GM12891 (cell line): ENCODE results near the gene TMEM87B.
A peak's percentile ranks its signal among the peaks of the same experiment; 100 is the strongest.

Experiments
- DNase-seq: peaks from one replicate; pipeline ENCODE4 v3.0.0; 2011; ENCODE audit warnings: low spot score; ENCODE audit not compliant: insufficient read length
- FAIRE-seq: peaks from 2 replicates; lab custom pipeline; 2011; peaks lifted over from hg19 to GRCh38; lab: Jason Lieb, UNC
- PAX5 ChIP-seq: IDR thresholded peaks from 2 replicates; pipeline ENCODE4 v1.6.1; 2011; ENCODE audit warnings: low read length, moderate library complexity, mild to moderate bottlenecking; ENCODE audit not compliant: insufficient read depth, severe bottlenecking
- POLR2A ChIP-seq: IDR thresholded peaks from 2 replicates; pipeline ENCODE4 v1.6.1; 2011; ENCODE audit warnings: low read depth, low read length, control low read depth
- POLR2AphosphoS5 ChIP-seq: IDR thresholded peaks from 2 replicates; pipeline ENCODE4 v1.6.1; 2011; ENCODE audit warnings: low read depth, low read length, control low read depth
- POU2F2 ChIP-seq: IDR thresholded peaks from 2 replicates; pipeline ENCODE4 v1.6.1; 2011; ENCODE audit warnings: low read depth, mild to moderate bottlenecking, control low read depth, low read length, moderate library complexity
- SPI1 ChIP-seq: IDR thresholded peaks from 2 replicates; pipeline ENCODE4 v1.6.1; 2011; ENCODE audit warnings: low read depth, low read length, control low read depth
- TAF1 ChIP-seq: IDR thresholded peaks from 2 replicates; pipeline ENCODE4 v1.6.1; 2011; ENCODE audit warnings: low read depth, low read length, control low read depth

The TMEM87B gene

GRCh38 chr2:112085375-112085730 is 30.3 kb downstream of the TMEM87B start:
- FAIRE-seq = no peak
- TF ChIP-seq POLR2A = no peak
- no peak for TF ChIP-seq PAX5
- TF ChIP-seq TAF1 = no peak
- no peak for TF ChIP-seq POU2F2
- no peak for TF ChIP-seq POLR2AphosphoS5
- no peak for TF ChIP-seq SPI1
- no peak for DNase-seq

GRCh38 chr2:112085916-112086669 is 31.0 kb downstream of the TMEM87B start:
- TF ChIP-seq PAX5 = no peak
- no peak for TF ChIP-seq TAF1
- no peak for TF ChIP-seq SPI1
- no peak for TF ChIP-seq POLR2AphosphoS5
- no peak for TF ChIP-seq POU2F2
- no peak for TF ChIP-seq POLR2A
- no peak for DNase-seq
- no peak for FAIRE-seq

- peak; percentile 8 for DNase-seq
- FAIRE-seq = peak; percentile 66
- TF ChIP-seq TAF1 (no peak), POLR2AphosphoS5 (no peak), PAX5 (no peak), SPI1 (peak; percentile 62), POU2F2 (peak; percentile 60; the same call in 1 of the 2 replicates), POLR2A (no peak)
Measured at GRCh38 chr2:112087346-112088020, 32.4 kb downstream of the TMEM87B start.

GRCh38 chr2:112089375-112089774 is 34.3 kb downstream of the TMEM87B start:
- DNase-seq = no peak
- no peak for FAIRE-seq
- no peak for TF ChIP-seq POLR2AphosphoS5
- TF ChIP-seq SPI1 = no peak

GRCh38 chr2:112092286-112093041 is 37.4 kb downstream of the TMEM87B start:
- DNase-seq (no peak), FAIRE-seq (no peak)
- no peak for TF ChIP-seq POLR2AphosphoS5
- no peak for TF ChIP-seq SPI1
- no peak for TF ChIP-seq TAF1
- no peak for TF ChIP-seq PAX5
- TF ChIP-seq POLR2A = no peak
- no peak for TF ChIP-seq POU2F2

- DNase-seq (no peak), FAIRE-seq (no peak)
- TF ChIP-seq POLR2AphosphoS5 (no peak), SPI1 (no peak), POLR2A (no peak), TAF1 (no peak), POU2F2 (no peak)
Measured at GRCh38 chr2:112093216-112093615, 38.1 kb downstream of the TMEM87B start.

GRCh38 chr2:112095681-112096080 is 40.6 kb downstream of the TMEM87B start:
- DNase-seq (no peak), FAIRE-seq (no peak)
- TF ChIP-seq TAF1 (no peak), PAX5 (no peak)

GRCh38 chr2:112096098-112096497 is 41.0 kb downstream of the TMEM87B start:
- no peak for TF ChIP-seq PAX5
- TF ChIP-seq SPI1 = no peak
- TF ChIP-seq POU2F2 = no peak
- TF ChIP-seq POLR2AphosphoS5 = no peak
- no peak for TF ChIP-seq TAF1
- no peak for TF ChIP-seq POLR2A
- FAIRE-seq (peak; percentile 28), DNase-seq (no peak)

- FAIRE-seq (no peak), DNase-seq (no peak)
- TF ChIP-seq SPI1 (no peak), TAF1 (no peak), POLR2A (no peak), POLR2AphosphoS5 (no peak), POU2F2 (no peak), PAX5 (no peak)
Measured at GRCh38 chr2:112108178-112108832, 53.2 kb downstream of the TMEM87B start.
